ENCODE measurements around the gene ABCA8.
"Not testable (repeated sequence)": the region's sequence is repeated elsewhere in the genome, so short reads cannot be mapped to it uniquely, and the experiment has no call there.

Gene ABCA8

DNA sequence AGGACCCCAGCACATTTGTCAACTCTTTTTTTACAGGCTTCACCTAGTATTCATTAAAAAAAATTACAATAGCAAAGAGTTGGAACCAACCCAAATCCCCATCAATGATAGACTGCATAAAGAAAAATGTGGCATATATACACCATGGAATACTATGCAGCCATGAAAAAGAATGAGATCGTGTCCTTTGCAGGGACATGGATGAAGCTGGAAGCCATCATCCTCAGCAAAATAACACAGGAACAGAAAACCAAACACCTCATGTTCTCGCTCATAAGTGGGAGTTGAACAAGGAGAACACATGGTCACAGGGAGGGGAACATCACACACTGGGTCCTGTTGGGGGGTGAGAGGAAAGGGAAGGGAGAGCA lies 11.4 kb downstream of the ABCA8 start:
- not testable (repeated sequence) for DNase-seq

DNA sequence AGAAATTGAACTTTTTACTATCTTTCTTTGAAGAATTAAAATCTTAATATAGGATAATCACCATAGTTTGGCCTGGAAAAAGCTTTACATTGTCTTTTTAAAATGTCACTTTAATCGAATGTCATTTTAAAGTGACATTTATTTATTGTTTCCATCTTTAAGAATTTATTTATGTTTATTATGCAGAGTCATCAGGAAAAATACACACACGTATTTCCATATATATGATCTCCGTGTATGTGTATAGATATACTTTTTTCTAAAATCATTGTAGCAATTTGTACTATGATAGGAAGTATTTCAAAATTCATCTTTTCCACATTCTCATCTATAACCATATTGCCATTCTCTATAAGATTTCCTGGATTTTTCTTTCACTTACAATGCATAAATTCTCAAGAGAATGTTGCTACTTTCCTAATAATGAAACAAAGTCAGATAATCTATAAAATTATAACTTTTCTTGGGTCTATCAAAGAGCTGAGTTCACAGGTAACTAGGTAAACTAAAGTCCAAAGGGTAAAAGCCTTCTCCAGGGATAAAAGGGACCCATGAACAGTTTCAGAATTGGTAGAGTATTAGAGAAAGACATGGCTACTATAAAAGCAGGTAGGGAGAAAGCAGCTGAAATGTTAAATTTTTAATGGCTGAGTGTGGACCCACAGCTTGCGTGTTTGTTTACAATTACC lies 11.9 kb downstream of the ABCA8 start:
- no peak for DNase-seq

DNA sequence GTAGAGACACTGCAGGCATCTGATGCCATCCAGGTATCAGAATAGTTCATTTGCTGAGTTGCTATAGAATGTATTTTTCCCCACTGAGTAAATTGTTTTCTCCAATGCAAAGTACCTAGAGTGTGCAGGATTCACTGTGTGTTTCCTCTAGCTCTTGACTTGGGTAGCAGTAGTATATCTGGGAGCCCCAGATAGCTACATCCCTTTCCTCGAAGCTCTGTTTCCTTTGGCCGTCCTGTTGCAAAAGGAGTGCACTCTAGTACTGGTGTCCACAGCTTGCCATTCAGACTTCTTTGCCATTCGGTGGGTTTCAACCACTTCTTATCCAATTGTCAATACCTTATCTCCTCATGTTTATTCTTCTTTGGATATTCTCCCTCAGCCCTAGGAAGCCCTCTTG lies 12.8 kb downstream of the ABCA8 start:
- no peak for DNase-seq

GRCh38 chr17:68941761-68942160 lies 13.4 kb downstream of the ABCA8 start:
- no peak for DNase-seq

GRCh38 chr17:68939195-68939594 lies 16.0 kb downstream of the ABCA8 start:
- DNase-seq: no peak

- no peak for DNase-seq
These were observed 17.2 kb downstream of the ABCA8 start for GRCh38 chr17:68937890-68938514.

GRCh38 chr17:68927516-68927915 lies 27.7 kb downstream of the ABCA8 start:
- DNase-seq: no peak

GRCh38 chr17:68924793-68925720 lies 30.1 kb downstream of the ABCA8 start:
- DNase-seq: no peak

DNA sequence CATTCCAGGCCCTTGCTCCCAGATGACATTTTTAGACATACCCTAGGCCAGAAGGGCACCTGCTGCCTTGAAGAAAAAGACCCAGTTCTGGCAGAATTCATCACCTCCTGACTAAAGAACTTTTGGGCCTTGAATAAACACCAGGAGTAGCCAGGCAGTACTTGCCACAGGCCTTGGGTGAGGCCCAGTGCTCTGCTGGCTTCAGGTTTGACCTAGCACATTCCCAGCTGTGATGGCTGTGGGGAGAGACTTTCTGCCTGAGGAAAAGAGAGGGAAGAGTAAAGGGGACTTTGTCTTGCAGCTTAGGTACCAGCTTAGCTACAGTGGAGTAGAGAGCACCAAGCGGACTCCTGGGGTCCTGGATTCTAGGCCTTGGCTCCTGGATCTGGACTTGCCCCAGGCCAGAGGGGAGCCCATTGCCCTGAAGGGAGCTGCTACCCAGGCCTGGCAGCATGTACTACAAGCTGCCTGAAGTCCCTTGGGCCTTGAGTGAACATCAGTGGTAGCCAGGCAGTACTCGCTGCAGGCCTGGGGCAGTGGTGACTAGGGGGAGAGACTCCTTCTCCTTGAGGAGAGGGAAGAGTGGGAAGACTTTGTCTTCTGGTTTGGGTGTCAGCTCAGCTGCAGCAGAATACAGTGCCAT lies 44.3 kb downstream of the ABCA8 start:
- DNase-seq: no peak

DNA sequence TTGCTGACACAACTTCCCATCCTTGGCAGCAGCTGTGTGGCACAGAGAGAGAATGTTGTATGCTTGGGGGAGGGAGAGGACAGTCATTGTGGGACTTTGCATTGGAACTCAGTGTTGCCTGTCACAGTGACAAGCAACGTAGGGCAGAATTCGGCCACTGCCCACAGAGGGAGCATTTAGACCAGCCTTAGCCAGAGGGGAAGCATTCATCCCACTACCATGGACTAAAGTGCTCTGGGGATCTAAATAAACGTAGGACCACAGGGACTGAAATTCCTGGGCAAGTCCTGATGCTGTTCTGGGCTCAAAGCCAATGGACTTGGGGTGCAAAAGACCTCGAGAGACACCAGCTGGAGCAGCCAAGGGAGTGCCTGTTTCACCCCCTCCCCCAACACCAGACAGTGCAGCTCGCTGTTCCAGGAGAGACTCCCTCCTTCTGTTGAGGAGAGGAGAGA lies 44.9 kb downstream of the ABCA8 start:
- DNase-seq: no peak

GRCh38 chr17:68909066-68909465 lies 46.1 kb downstream of the ABCA8 start:
- peak; percentile 3 for DNase-seq

DNA sequence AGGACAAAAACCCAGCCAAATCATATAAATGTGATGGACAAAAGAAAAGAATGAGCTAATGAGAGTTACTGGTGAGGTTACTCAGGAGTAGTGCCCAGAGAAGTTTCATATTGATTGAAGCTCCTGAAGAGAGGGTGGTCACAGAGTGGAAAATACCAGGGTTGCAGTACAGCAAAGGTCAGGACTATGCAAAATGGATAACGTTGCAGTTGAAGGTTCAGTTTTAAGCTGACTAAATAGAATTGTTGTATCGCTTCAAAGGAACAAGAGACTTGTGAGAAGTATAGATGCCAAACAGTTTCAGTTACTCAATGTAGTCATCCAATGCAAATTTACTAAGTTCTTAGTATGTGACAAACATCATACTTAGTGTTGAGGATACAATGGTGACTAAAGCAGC lies 47.1 kb downstream of the ABCA8 start:
- no peak for DNase-seq

DNA sequence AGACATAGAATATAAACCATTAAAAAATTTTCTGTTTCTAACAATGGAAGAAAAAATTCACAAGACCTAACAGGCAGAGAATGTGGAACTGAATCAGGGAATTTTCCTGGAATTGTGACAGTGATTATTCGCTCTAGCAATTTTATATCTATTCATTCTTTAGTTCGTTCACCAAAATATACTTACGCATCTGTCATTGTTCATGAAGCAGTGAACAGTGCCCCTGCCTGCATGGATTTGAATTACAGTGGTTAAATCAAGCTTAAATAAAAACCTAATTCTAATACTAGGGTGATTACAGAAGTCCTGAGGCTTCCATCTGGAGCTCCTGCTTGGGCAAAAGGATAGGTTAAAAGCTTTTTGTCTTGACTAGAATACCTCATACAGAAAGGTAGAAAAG lies 48.6 kb downstream of the ABCA8 start:
- DNase-seq: no peak

DNA sequence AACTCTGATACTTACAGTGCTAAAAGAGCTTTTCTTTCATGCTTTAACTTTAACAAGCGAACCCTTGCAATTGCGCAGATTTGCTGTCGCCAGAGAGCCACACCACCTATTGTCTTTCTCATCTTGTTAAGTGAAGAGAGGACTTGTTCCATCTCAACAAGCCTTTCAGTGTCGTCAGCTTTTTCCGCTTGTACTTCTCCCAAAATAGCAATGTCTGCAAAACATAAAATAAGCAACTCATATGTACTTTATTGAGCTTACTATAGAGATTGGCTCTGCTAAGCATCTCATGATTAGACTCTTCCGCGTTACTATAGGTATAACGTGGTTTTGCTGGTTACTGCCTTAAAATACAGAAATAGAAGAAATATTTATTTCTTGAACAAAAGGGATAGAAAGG lies 51.9 kb downstream of the ABCA8 start:
- no peak for DNase-seq

GRCh38 chr17:68897557-68897956 lies 57.6 kb downstream of the ABCA8 start:
- DNase-seq: no peak

GRCh38 chr17:68892658-68893057 lies 62.5 kb downstream of the ABCA8 start:
- no peak for DNase-seq

GRCh38 chr17:68892193-68892592 lies 63.0 kb downstream of the ABCA8 start:
- no peak for DNase-seq

- no peak for DNase-seq
These were observed 68.8 kb downstream of the ABCA8 start for GRCh38 chr17:68886401-68886800.

DNA sequence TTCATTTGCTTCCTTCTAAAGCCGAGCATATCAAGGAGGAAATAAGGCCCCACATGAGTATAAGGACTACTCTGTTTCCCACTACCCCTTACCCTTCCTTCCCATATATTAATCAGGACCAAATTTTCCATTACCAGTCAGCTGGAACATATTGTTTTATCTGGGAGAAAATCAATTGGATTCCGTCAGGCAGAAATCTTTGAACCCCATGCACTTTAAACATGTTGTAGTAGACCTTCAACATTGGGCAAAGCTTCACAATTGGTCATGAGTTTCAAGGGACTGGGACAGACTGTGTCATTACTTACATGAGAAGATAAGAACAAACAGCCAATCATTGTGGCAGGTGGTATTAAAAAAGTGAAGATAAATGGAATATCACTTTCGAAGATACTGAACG lies 70.3 kb downstream of the ABCA8 start:
- no peak for DNase-seq

GRCh38 chr17:68878226-68878885 lies 76.8 kb downstream of the ABCA8 start:
- no peak for DNase-seq

DNA sequence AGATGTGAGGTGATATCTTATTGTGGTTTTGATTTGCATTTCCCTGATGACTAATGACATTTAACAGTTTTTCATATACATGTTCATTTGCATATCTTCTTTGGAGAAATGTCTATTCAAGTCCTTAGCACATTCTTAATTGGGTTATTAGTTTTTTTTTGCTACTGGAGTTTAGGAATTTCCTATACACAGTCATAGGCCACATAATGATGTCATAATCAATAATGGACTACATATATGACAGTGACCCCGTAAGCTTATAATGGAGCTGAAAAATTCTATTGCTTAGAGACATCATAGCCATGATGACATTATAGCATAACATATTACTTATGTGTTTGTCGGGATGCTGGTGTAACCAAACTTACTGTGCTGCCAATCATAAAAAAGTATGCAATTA lies 83.7 kb downstream of the ABCA8 start:
- no peak for DNase-seq

DNA sequence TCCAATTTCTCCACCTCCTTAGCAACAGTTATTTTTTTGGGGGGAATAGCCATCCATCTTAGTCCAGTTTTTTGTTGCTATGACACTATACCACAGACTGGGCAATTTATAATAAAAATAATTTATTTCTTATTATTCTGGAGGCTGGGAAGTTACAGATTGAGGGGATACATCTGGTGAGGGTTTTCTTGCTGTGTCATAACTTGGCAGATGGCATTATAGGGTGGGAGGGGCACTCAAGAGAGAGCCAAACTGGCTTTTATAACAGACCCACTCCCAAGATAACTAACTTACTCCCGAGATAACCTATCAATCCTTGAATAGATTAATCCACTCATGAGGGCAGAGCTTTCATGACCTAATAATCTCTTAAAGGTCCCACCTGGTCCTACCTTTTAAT lies 84.2 kb downstream of the ABCA8 start:
- DNase-seq: no peak
